Heart right ventricle (tissue), 16 donors: ENCODE results near the gene PRELID2. TPM values are rescaled to one million over a fixed set of nuclear protein-coding genes. Genes with fewer than 3 reads are reported as not detected.
"Not testable (repeated sequence)": the region's sequence is repeated elsewhere in the genome, so short reads cannot be mapped to it uniquely, and the experiment has no call there.

Experiments
- ATAC-seq, 8 donors: fragments of 200-7000 bp; cut with Tn5 transposase; one replicate each; pipeline ENCODE4 v1.9.1; 2020; ENCODE audit warnings: mild to moderate bottlenecking in 8 of 8, moderate library complexity in 8 of 8, moderate number of reproducible peaks in 1 of 8
- DNase-seq, 2 donors: peaks; one replicate each; pipeline ENCODE4 v3.0.0-alpha.2; 2020
- H3K27ac ChIP-seq, 10 donors: fragments of 200-600 bp; sonication (generic) in 2 of 10; one replicate each; pipeline versions ENCODE4 v1.5.0 to v1.8.0; 2020 to 2022; ENCODE audit warnings: mild to moderate bottlenecking in 3 of 10
- H3K27me3 ChIP-seq, 7 donors: fragments of 200-600 bp; one replicate each; pipeline ENCODE4 v1.8.0; 2021 to 2022; ENCODE audit warnings: mild to moderate bottlenecking in 2 of 7
- H3K36me3 ChIP-seq, 9 donors: fragments of 200-600 bp; sonication (generic) in 1 of 9; one replicate each; pipeline versions ENCODE4 v1.5.0 to v1.8.0; 2020 to 2022; ENCODE audit warnings: mild to moderate bottlenecking in 2 of 9
- H3K4me1 ChIP-seq, 9 donors: fragments of 200-600 bp; sonication (generic) in 1 of 9; one replicate each; pipeline versions ENCODE4 v1.5.0 to v1.8.0; 2020 to 2022; ENCODE audit warnings: mild to moderate bottlenecking in 4 of 9
- H3K4me3 ChIP-seq, 10 donors: fragments of 200-600 bp; sonication (generic) in 2 of 10; one replicate each; pipeline versions ENCODE4 v1.5.0 to v1.8.0; 2020 to 2022; ENCODE audit warnings: mild to moderate bottlenecking in 7 of 10, moderate library complexity in 2 of 10
- H3K9me3 ChIP-seq, 11 donors: fragments of 200-600 bp in 10 of 11; sonication (generic) in 2 of 11; one replicate each; pipeline versions ENCODE4 v1.5.0 to v1.8.0; 2013 to 2022; ENCODE audit warnings: mild to moderate bottlenecking in 2 of 11, control low read depth in 1 of 11, moderate library complexity in 1 of 11
- WGBS, 2 donors: extraction: QIAGEN DNeasy Blood & Tissue Kit; methylation state at CpG; one replicate each; pipeline ENCODE4 v1.1.7; 2013; ENCODE audit warnings: inconsistent platforms in 1 of 2; 5-methylcytosine and 5-hydroxymethylcytosine counted together
- intact Hi-C, 10 donors: fragments of 100-400 bp; cut with DNase I; formaldehyde crosslinking; loops; one replicate each; pipeline versions ENCODE4 v1.11.1 to v1.14.2; 2022
- polyA plus RNA-seq, 2 donors: library from polyadenylated mRNA; stranded (reverse); fragments of 200-250 nt; gene quantifications; one replicate each; pipeline ENCODE4 v1.2.3, GENCODE V29; 2013
- total RNA-seq, 10 donors: library from RNA; stranded (reverse); fragmentation: NEBNext Ultra II Directional in 3 of 10; extraction: Animal tissue kit (Norgen Biotek cat#: 25700) in 3 of 10; gene quantifications; one replicate each; pipeline versions ENCODE4 v1.2.1 to v1.2.4, GENCODE V29; 2021 to 2023
- TF ChIP-seq, protein P1 (sequence below), 9 donors: fragments of 200-600 bp; sonication (generic) in 2 of 9; IDR thresholded peaks; one replicate each; pipeline versions ENCODE4 v1.5.0 to v1.8.0; 2021 to 2022; ENCODE audit warnings: antibody characterized with exemption in 9 of 9, mild to moderate bottlenecking in 5 of 9, moderate library complexity in 1 of 9
- donor health status: Arrhythmogenic right ventricular cardiomyopathy.
- donor health status: ischemic (EF 13 %, LVEDD 7.1; RV severe dilation, severe dysfunction).
- donor health status: healthy with polysubstance abuse.
- donor health status: DM: no; HTN: yes; CAD: no.
- donor health status: DM: no; HTN: no; CAD: no.
- donor health status: ischemic (EF 25% LVEDD 6.9; RV normal size, moderate dysfunction).
- donor health status: ischemic (EF 25% LVEDD 5.7; RV mildly dilated, moderate dysfunction).
- donor health status: healthy.
- donor health status: DM: yes; HTN: yes; CAD: no.
- donor health status: Ischemic cardiomyopathy.
- donor health status: ischemic (EF 35%, LVEDD 5.7; RV mildly dilated, moderate dysfunction).
- donor health status: nonischemic (EF 11% LVEDD 7.7; RV severe dilation, severe dysfunction).
- donor health status: DM: yes; HTN: yes; CAD: no.
- donor health status: PGD.
- donor health status: ischemic (EF 29% LVEDD 5.4; RV normal size, mild dysfunction).
- donor health status: nonischemic (EF 23%, LVEDD 6.1; RV moderate dilation, normal function).

Gene PRELID2
- total and polyA plus RNA-seq, 12 donors = 1.2 to 83.7 (median 11.9) TPM

DNA sequence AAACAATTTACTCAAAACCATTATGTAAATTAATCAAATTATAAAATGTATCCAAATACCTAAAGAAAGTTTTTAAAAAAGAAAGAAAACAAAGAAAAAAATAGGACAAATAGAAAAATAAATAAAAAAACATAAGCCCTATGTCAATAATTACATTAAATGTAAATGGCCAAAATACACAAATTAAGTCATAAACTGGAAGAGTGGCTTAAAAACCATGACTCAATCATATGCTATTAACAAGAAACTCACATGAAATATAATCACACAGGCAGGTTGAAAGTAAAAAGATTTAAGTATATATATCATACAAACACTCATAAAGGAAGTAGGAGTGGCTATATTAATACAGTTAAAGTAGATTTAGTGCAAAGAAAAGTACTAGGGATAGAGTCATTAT lies 95.3 kb downstream of the PRELID2 start:
- Histone ChIP-seq H3K9me3 (peaks cover 0 to 21% (median 0%) of the 10 kb centered on the region in 11 donors), H3K27ac (no peak overlapping the region), H3K36me3 (no peaks in the 10 kb centered on the region), H3K4me3 (no peak overlapping the region), H3K4me1 (no peaks in the 10 kb centered on the region), H3K27me3 (no peaks in the 10 kb centered on the region)
- intact Hi-C loops = loop anchor here in 1 of 10 donors (10.0 kb wide), 1 partner anchor 375 kb away; no protein-coding TSS in a partner anchor
- DNase-seq (no peak), ATAC-seq (no peak)
- TF ChIP-seq, protein P1, sequence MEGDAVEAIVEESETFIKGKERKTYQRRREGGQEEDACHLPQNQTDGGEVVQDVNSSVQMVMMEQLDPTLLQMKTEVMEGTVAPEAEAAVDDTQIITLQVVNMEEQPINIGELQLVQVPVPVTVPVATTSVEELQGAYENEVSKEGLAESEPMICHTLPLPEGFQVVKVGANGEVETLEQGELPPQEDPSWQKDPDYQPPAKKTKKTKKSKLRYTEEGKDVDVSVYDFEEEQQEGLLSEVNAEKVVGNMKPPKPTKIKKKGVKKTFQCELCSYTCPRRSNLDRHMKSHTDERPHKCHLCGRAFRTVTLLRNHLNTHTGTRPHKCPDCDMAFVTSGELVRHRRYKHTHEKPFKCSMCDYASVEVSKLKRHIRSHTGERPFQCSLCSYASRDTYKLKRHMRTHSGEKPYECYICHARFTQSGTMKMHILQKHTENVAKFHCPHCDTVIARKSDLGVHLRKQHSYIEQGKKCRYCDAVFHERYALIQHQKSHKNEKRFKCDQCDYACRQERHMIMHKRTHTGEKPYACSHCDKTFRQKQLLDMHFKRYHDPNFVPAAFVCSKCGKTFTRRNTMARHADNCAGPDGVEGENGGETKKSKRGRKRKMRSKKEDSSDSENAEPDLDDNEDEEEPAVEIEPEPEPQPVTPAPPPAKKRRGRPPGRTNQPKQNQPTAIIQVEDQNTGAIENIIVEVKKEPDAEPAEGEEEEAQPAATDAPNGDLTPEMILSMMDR (IDR thresholded peaks at IDR 0.05) = no peak

DNA sequence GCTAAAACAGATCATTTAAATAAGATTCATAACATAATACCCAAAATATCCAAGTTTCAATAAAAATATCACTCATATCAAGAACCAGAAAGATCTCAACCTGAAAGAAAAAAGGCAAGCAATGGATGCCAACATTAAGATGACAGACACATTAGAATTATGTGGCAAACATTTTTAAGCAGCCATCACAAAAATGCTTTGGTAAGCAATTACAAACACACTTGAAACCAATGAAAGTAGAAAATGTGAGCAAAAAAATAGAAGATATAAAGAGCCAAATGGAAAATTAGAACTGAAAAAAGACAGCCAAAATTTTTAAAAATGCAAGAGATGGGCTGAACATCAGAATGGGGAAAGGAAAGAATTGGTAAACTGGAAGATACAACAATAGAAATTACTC lies 96.9 kb downstream of the PRELID2 start:
- Histone ChIP-seq H3K4me1 (no peaks in the 10 kb centered on the region), H3K4me3 (no peak overlapping the region), H3K9me3 (peaks cover 0 to 18% (median 0%) of the 10 kb centered on the region in 11 donors), H3K27ac (no peak overlapping the region), H3K27me3 (no peaks in the 10 kb centered on the region), H3K36me3 (peaks cover 0 to 7% (median 0%) of the 10 kb centered on the region in 9 donors)
- intact Hi-C loops = loop anchor here in 1 of 10 donors (10.0 kb wide), 1 partner anchor 373 kb away; no protein-coding TSS in a partner anchor
- ATAC-seq (no peak), DNase-seq (no peak)
- TF ChIP-seq, protein P1 (IDR thresholded peaks at IDR 0.05) = no peak

DNA sequence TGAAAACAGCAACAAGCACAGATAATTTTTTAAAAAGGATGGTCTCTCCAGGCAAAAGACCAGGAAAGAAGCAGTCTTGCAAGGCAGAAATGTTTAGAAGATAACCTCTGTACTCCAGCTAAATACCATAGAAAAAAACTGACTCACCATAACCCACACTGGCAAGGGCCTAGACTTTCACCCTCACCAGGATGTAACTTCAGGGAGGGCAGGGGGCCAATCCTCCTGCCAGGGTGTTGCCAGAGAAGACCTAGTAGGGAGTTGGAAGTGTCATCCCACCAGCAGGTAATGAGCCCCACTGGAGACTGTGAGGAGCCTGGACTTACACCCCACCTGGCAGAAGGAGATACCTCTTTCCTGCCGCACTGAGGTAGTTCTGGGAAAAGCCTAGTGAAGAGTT lies 97.6 kb downstream of the PRELID2 start:
- TF ChIP-seq, protein P1 (IDR thresholded peaks at IDR 0.05) = no peak
- intact Hi-C loops = loop anchor here in 1 of 10 donors (10.0 kb wide), 1 partner anchor 373 kb away; no protein-coding TSS in a partner anchor
- WGBS, 2 donors = 90 to 95% methylated on average over 1 of the region's 1 CpG
- Histone ChIP-seq H3K4me3 (no peak overlapping the region), H3K4me1 (no peaks in the 10 kb centered on the region), H3K9me3 (peaks cover 0 to 18% (median 0%) of the 10 kb centered on the region in 11 donors), H3K36me3 (peaks cover 0 to 10% (median 0%) of the 10 kb centered on the region in 9 donors), H3K27ac (no peak overlapping the region), H3K27me3 (no peaks in the 10 kb centered on the region)
- ATAC-seq (no peak), DNase-seq (no peak)

DNA sequence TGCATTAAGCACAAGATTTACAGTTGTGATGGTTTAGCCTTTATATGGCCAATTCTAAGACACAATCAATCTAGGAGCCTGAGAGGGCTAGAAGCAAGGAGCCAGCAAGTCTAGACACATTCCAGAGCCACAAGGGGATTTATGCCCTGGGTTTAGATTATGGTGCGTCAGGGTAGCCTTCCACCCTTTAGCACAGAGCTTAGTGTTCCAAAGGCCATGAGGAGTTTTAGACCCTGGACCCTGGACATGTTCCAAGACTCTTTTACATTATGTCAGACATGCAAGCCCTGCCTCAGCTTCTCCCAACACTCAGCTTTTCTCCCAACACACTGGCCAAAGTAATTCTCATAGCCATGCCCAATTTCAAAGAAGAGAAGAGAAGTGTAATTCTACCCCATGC lies 105.2 kb downstream of the PRELID2 start:
- 93 to 96% methylated on average over 1 of the region's 1 CpG for WGBS, 2 donors
- not testable (repeated sequence) for H3K27me3 ChIP-seq, H3K27ac ChIP-seq, H3K4me3 ChIP-seq, H3K4me1 ChIP-seq, ATAC-seq, DNase-seq
- intact Hi-C loops = loop anchor here in 1 of 10 donors (10.0 kb wide), 1 partner anchor 365 kb away; no protein-coding TSS in a partner anchor
- Histone ChIP-seq H3K9me3 (peaks cover 0 to 52% (median 32%) of the 10 kb centered on the region in 11 donors), H3K36me3 (peaks cover 0 to 16% (median 0%) of the 10 kb centered on the region in 9 donors)

DNA sequence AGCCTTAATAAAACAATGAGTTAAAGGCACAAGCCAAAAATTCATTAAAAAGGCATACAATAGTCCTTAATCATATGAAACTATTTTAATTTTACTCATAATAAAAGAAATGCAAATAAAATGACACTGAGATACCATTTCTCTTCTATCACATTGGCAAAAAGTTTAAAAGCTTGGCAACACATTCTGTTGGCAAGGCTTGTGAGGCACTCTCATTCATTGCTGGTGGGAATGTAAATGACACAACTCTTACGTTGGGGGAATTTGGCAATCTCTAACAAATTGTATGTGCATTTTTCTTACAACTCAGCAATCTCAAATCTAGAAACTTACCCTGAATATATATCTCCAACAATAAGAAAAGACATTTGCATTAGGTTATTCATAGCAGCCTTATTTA lies 111.6 kb downstream of the PRELID2 start:
- DNase-seq = no peak
- intact Hi-C loops = no loop called here
- Histone ChIP-seq H3K36me3 (peaks cover 0 to 8% (median 0%) of the 10 kb centered on the region in 9 donors), H3K27me3 (no peaks in the 10 kb centered on the region), H3K9me3 (peaks cover 0 to 29% (median 19%) of the 10 kb centered on the region in 11 donors), H3K27ac (no peak overlapping the region), H3K4me1 (no peaks in the 10 kb centered on the region), H3K4me3 (no peak overlapping the region)
- TF ChIP-seq, protein P1 (IDR thresholded peaks at IDR 0.05) = no peak
- WGBS, 2 donors = 37 to 49% methylated on average over 1 of the region's 1 CpG
- no peak for ATAC-seq
